Upper lobe of left lung (tissue), 4 donors: ENCODE measurements around the gene KCNQ2.

ENCODE experiments used
- EP300 ChIP-seq, 4 donors: sonication (generic); formaldehyde crosslinking; IDR thresholded peaks; one replicate each; pipeline ENCODE4 v1.5.1; 2017; ENCODE audit warnings: antibody characterized with exemption in 4 of 4, control low read depth in 2 of 4
- POLR2AphosphoS5 ChIP-seq, 2 donors: sonication (generic); formaldehyde crosslinking; IDR thresholded peaks; one replicate each; pipeline ENCODE4 v1.5.1; 2017; ENCODE audit warnings: antibody characterized with exemption in 2 of 2
- TF ChIP-seq, protein P1 (sequence below), 6 experiments: fragments of 450-650 bp in 4 of 6; fragments of 200-600 bp in 2 of 6; sonication (generic) in 2 of 6; IDR thresholded peaks; one replicate each; pipeline ENCODE4 v1.5.1; 2016 to 2019; ENCODE audit warnings: antibody characterized with exemption in 6 of 6

DNA sequence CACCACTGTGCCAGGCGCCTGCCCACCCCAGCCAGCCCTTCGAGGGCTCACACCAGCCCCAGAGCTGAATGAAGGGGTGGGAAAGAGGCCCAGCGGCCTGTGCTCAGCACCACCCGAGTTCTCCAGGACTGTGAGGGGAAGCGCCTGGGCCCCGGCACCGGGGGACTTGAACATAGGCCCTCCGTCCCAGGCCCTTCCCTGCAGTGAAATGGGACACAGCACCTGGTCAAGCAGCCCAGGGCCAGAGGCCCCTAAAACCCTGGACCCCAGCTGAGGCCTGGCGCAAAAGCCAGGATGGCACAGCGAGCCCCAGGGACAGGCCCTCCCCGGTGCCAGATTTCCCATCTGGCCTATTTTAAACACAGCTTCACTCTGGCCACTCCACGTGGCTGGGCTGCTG is 4.0 kb downstream of the KCNQ2 start:
- TF ChIP-seq EP300 (IDR thresholded peaks at IDR 0.05) (no peak), POLR2AphosphoS5 (IDR thresholded peaks at IDR 0.05) (no peak)
- TF ChIP-seq, protein P1, sequence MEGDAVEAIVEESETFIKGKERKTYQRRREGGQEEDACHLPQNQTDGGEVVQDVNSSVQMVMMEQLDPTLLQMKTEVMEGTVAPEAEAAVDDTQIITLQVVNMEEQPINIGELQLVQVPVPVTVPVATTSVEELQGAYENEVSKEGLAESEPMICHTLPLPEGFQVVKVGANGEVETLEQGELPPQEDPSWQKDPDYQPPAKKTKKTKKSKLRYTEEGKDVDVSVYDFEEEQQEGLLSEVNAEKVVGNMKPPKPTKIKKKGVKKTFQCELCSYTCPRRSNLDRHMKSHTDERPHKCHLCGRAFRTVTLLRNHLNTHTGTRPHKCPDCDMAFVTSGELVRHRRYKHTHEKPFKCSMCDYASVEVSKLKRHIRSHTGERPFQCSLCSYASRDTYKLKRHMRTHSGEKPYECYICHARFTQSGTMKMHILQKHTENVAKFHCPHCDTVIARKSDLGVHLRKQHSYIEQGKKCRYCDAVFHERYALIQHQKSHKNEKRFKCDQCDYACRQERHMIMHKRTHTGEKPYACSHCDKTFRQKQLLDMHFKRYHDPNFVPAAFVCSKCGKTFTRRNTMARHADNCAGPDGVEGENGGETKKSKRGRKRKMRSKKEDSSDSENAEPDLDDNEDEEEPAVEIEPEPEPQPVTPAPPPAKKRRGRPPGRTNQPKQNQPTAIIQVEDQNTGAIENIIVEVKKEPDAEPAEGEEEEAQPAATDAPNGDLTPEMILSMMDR (IDR thresholded peaks at IDR 0.05) = no peak
